Thyroid gland (tissue), 4 donors: ENCODE data around the gene DLL1. TPM values are rescaled to one million over a fixed set of nuclear protein-coding genes. Genes with fewer than 3 reads are reported as not detected.

ENCODE experiments used
- DNase-seq, 2 donors: peaks; one replicate each; pipeline ENCODE4 v3.0.0-alpha.2; 2019
- H3K27ac ChIP-seq, 3 donors: fragments of 200-600 bp; sonication (generic); 1 replicate in 2 of 3; 2 replicates in 1 of 3; pipeline ENCODE4 v1.5.1; 2016 to 2019; ENCODE audit warnings: mild to moderate bottlenecking in 1 of 3, moderate library complexity in 1 of 3
- H3K27me3 ChIP-seq: fragments of 200-600 bp; sonication (generic); one replicate; pipeline ENCODE4 v1.5.1; 2019
- H3K36me3 ChIP-seq, 2 donors: fragments of 200-600 bp; sonication (generic); one replicate each; pipeline ENCODE4 v1.5.1; 2016 to 2019
- H3K4me1 ChIP-seq, 2 donors: fragments of 200-600 bp; sonication (generic); one replicate each; pipeline ENCODE4 v1.5.1; 2017 to 2019
- H3K4me3 ChIP-seq, 3 donors: fragments of 200-600 bp; sonication (generic); replicated peaks in 1 of 3; 1 replicate in 2 of 3; 2 replicates in 1 of 3; pipeline ENCODE4 v1.5.1; 2016; ENCODE audit warnings: mild to moderate bottlenecking in 1 of 3
- H3K9me3 ChIP-seq: fragments of 200-600 bp; sonication (generic); one replicate; pipeline ENCODE4 v1.5.1; 2017
- POLR2A ChIP-seq, 2 donors: fragments of 450-650 bp; IDR thresholded peaks; one replicate each; pipeline ENCODE4 v1.6.1; 2017; ENCODE audit warnings: antibody characterized with exemption in 2 of 2, mild to moderate bottlenecking in 2 of 2, moderate library complexity in 1 of 2
- WGBS, 2 donors: methylation state at CpG; one replicate each; pipeline ENCODE4 v1.1.5; 2017; 5-methylcytosine and 5-hydroxymethylcytosine counted together
- intact Hi-C: fragments of 100-400 bp; cut with DNase I; formaldehyde crosslinking; loops from one replicate; pipeline ENCODE4 v1.15.1; 2023
- total RNA-seq, 4 donors: library from RNA; depleted of rRNA; stranded (reverse); fragments of >200 nt; gene quantifications; one replicate each; pipeline ENCODE4 v1.2.3, GENCODE V29; 2016
- TF ChIP-seq, protein P1 (sequence below), 6 experiments: fragments of 200-600 bp in 3 of 6; fragments of 450-650 bp in 3 of 6; sonication (generic) in 3 of 6; IDR thresholded peaks; one replicate each; pipeline ENCODE4 v1.5.1; 2016 to 2019; ENCODE audit warnings: antibody characterized with exemption in 6 of 6, mild to moderate bottlenecking in 2 of 6, inconsistent platforms in 1 of 6, moderate library complexity in 1 of 6

Gene DLL1
- total RNA-seq, 4 donors from 2014 or later: 6.6 to 14.9 (median 11.5) TPM

DNA sequence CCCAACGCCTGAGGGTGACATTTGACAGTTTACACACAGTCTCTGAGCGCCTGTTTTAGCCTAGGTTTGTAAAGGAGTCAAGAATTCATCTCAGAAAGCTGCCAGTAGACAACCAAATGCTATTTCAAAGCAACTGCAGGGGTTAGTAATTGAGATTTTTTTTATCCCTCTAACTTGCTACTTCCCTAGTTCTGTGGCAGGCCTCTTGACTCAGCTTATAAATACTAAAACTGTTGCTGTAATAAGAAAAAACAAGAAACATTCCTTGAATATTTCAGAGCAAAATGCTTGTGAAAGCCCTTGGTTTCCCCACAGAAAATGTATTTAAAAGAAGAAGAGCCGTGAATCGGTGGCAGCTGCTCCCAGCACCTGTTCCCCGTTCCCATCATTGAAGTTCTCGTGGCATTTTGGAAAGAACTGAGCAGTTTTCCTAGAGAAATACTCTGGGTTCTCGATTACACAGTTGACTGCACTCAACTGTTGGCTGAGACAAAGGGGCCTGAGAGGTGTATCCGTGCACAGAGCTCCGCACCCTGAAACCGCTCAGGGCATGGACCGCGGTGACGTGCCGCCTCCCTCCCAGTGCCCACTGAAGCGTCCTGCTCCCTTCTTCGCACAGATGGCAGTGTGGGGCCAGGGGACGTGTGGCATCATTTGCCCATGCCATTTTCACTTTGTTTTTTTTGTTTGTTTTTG lies 20.9 kb downstream of the DLL1 start:
- intact Hi-C loops: no loop called here
- H3K9me3 ChIP-seq: no peaks in the 10 kb centered on the region
- H3K27ac ChIP-seq: peak overlapping the region in 2 of 3 donors; percentile 51 to 53
- H3K27me3 ChIP-seq: no peaks in the 10 kb centered on the region
- H3K36me3 ChIP-seq: no peaks in the 10 kb centered on the region
- peaks cover 9 to 15% of the 10 kb centered on the region in 2 donors for H3K4me1 ChIP-seq
- no peak overlapping the region for H3K4me3 ChIP-seq
- 39 to 47% methylated on average over 17 of the region's 17 CpGs for WGBS, 2 donors
- no peak for TF ChIP-seq POLR2A (IDR thresholded peaks at IDR 0.05)
- DNase-seq: peak; percentile 40 to 43

DNA sequence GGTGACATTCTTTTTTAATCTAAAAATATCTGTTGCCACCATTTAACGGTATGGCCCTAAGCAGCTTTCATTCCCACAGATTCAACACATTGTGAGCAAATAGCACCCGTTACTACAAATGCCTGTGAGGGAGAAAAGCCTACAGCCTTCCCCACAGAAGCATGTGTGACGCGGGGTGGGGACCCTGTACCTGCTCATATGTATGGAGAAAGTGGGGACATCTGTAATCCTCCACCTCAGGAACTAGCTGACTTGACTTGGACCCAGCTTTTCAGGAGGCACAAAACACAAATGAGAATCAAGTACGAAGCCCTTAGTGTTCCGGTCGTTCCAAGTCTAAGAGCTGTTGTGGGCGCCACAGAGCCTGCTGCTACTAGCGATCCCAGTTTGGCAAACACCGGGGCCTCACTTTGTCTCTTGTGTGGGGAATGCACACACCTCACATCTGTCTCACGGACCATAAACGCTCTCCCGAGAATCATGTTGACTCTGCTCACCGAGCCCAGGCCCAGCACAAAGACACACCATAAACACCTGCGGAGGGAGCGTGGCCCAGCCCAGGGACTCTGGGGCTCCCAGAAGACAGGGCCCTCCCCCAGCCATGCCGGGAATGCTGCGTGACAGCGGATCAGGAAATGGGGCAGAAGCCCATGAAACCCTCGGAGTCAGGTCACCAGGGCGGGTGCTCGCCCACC lies 21.6 kb downstream of the DLL1 start:
- TF ChIP-seq POLR2A (IDR thresholded peaks at IDR 0.05): no peak
- TF ChIP-seq, protein P1, sequence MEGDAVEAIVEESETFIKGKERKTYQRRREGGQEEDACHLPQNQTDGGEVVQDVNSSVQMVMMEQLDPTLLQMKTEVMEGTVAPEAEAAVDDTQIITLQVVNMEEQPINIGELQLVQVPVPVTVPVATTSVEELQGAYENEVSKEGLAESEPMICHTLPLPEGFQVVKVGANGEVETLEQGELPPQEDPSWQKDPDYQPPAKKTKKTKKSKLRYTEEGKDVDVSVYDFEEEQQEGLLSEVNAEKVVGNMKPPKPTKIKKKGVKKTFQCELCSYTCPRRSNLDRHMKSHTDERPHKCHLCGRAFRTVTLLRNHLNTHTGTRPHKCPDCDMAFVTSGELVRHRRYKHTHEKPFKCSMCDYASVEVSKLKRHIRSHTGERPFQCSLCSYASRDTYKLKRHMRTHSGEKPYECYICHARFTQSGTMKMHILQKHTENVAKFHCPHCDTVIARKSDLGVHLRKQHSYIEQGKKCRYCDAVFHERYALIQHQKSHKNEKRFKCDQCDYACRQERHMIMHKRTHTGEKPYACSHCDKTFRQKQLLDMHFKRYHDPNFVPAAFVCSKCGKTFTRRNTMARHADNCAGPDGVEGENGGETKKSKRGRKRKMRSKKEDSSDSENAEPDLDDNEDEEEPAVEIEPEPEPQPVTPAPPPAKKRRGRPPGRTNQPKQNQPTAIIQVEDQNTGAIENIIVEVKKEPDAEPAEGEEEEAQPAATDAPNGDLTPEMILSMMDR (IDR thresholded peaks at IDR 0.05): no peak
- intact Hi-C loops: no loop called here
- H3K36me3 ChIP-seq: no peaks in the 10 kb centered on the region
- no peaks in the 10 kb centered on the region for H3K9me3 ChIP-seq
- peaks cover 9 to 15% of the 10 kb centered on the region in 2 donors for H3K4me1 ChIP-seq
- H3K4me3 ChIP-seq: no peak overlapping the region
- H3K27me3 ChIP-seq: no peaks in the 10 kb centered on the region
- H3K27ac ChIP-seq: peak overlapping the region in 2 of 3 donors; percentile 51 to 53
- DNase-seq: peak in 1 of 2 donors; percentile 42
- 62 to 73% methylated on average over 12 to 16 of the region's 22 CpGs for WGBS, 2 donors

DNA sequence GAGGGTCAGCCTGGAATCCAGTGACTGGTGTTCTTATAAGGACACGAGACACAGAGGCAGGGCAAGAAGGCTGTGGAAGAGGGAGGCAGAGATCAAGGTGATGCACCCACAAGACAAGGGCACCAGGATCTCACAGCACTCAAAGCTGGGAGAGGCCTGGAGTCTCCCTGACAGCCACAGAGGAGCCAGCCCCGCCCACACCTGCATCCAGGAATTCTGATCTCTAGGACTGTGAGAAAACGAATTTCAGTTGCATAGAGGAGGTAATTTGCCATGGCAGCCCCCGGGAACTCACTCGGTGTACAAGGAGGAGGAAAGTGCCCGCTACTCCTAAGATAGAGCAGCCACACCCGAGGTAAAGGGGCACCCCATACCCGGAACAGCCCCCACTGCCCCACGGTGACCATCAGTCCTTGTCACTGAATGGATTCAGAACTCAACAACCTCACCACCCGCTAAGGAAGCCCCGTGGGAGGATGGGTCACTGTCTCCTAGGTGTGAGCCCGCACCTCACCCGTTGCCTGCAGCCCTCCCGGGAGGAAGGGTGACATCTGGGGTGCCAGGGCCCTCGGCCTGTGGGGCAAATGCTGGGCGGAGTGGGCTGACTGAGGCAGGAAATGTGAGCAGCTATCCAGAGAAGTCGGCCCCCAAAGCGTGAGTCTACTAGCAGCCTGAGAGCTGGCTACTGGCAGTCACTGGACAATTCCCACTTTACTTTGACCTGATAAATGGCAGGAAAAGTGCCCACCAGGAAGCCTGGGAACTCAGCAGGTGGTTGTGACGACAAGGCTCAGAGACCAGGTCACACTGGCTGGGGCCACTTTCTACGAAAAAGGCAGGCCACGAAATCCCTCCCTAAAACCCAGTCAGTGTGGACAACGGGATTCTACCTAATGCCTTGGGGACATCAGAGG lies 22.4 kb downstream of the DLL1 start:
- no peaks in the 10 kb centered on the region for H3K27me3 ChIP-seq
- no peak for TF ChIP-seq POLR2A (IDR thresholded peaks at IDR 0.05)
- TF ChIP-seq, protein P1 (IDR thresholded peaks at IDR 0.05): no peak
- intact Hi-C loops: no loop called here

DNA sequence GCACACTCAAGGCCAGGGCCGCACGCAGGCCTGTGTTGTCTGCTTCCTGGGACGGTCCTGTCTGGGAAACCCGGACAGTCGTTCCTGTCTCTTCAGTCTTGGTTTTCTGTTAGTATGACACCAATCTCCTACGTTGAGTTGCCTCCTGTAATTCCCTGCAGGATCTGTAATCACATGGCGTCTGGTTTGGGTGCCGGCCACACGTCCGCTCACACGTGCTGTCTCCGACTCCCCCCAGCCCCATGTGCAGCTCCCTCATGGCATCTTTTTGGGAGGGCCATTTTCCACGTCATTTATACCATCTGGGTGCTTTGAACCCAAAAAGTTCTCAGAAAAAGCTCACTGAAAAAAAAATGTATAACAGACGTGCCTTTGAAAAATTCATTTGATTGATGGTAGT lies 23.2 kb downstream of the DLL1 start:
- no peaks in the 10 kb centered on the region for H3K36me3 ChIP-seq
- 87 to 88% methylated on average over 14 of the region's 14 CpGs for WGBS, 2 donors
- intact Hi-C loops: no loop called here
- H3K27me3 ChIP-seq: no peaks in the 10 kb centered on the region
- H3K9me3 ChIP-seq: no peaks in the 10 kb centered on the region
- TF ChIP-seq, protein P1 (IDR thresholded peaks at IDR 0.05): no peak
- no peak for TF ChIP-seq POLR2A (IDR thresholded peaks at IDR 0.05)
- H3K4me1 ChIP-seq: peaks cover 9 to 15% of the 10 kb centered on the region in 2 donors
- no peak overlapping the region for H3K4me3 ChIP-seq
- no peak for DNase-seq
- H3K27ac ChIP-seq: no peak overlapping the region

More for the DNA sequence above, 22.4 kb downstream of the DLL1 start:
- peak overlapping the region in 1 of 3 donors; percentile 51 for H3K27ac ChIP-seq
- H3K36me3 ChIP-seq: no peaks in the 10 kb centered on the region
- H3K9me3 ChIP-seq: no peaks in the 10 kb centered on the region
- no peak for DNase-seq
- no peak overlapping the region for H3K4me3 ChIP-seq
- peaks cover 9 to 15% of the 10 kb centered on the region in 2 donors for H3K4me1 ChIP-seq
- 87 to 89% methylated on average over 22 of the region's 22 CpGs for WGBS, 2 donors

DNA sequence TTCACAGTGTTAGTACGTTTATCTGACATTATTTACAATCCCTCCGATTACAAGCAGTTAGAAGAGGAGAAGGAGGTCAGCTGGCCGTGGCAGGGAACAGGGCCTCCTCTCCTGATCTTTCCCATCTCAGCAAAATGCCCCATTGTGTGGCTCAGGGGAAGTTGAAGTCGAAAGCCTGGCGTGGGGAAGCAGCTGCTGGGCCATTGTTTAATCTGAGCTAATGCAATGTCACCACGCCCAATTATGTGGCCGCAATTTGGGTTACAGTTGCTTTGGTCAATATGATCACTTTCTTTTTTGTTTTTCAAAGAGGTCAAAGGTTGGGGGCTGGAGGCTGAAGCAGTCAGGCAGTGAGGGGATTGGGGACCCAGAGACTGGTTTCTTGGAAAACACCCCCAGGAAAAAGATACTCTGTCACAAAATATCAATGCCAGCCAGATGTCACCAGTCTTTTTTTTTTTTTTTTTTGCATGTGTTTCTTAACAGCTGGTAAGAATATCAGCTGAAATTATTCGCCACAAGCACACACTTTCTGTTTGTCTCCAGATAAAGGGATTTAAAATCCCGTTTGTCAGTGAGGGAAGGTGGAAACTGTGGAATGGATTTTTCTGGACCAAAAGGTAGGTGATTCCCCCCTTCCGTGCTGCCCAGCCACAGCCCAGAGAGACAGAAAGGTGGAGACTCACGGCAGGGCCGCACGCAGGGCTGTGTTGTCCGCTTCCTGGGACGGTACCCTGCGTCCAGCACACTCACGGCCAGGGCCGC lies 24.6 kb downstream of the DLL1 start:
- intact Hi-C loops: no loop called here
- WGBS, 2 donors: 71 to 80% methylated on average over 12 to 13 of the region's 18 CpGs
- H3K9me3 ChIP-seq: no peaks in the 10 kb centered on the region
- DNase-seq: no peak
- H3K4me1 ChIP-seq: peaks cover 9 to 15% of the 10 kb centered on the region in 2 donors
- H3K27me3 ChIP-seq: no peaks in the 10 kb centered on the region
- H3K27ac ChIP-seq: no peak overlapping the region
- TF ChIP-seq, protein P1 (IDR thresholded peaks at IDR 0.05): no peak
- TF ChIP-seq POLR2A (IDR thresholded peaks at IDR 0.05): no peak
- H3K36me3 ChIP-seq: no peaks in the 10 kb centered on the region
- H3K4me3 ChIP-seq: no peak overlapping the region
